Mesendoderm (in vitro differentiated cells): Measurements from ENCODE around the gene TLE2.

Experiments
- DNase-seq: peaks from one replicate; pipeline ENCODE4 v3.0.0; 2013
- H2AK5ac ChIP-seq: 2 replicates; pipeline ENCODE4 v1.6.1; 2013; ENCODE audit warnings: low read length, inconsistent platforms
- H2BK120ac ChIP-seq: 2 replicates; pipeline ENCODE4 v1.6.1; 2013; ENCODE audit warnings: low read depth, mild to moderate bottlenecking, low read length, moderate library complexity, mixed read lengths
- H2BK15ac ChIP-seq: replicated peaks from 2 replicates; pipeline ENCODE4 v1.6.1; 2013; ENCODE audit warnings: low read depth, mild to moderate bottlenecking, moderate library complexity
- H2BK5ac ChIP-seq: 2 replicates; pipeline ENCODE4 v1.6.1; 2013; ENCODE audit warnings: low read length, inconsistent platforms
- H3K18ac ChIP-seq: 2 replicates; pipeline ENCODE4 v1.6.1; 2013; ENCODE audit warnings: mild to moderate bottlenecking, low read length, mixed read lengths
- H3K23ac ChIP-seq: one replicate; pipeline ENCODE4 v1.6.1; 2013; ENCODE audit warnings: low read length
- H3K27ac ChIP-seq: 2 replicates; pipeline ENCODE4 v1.5.1; 2013; ENCODE audit warnings: low read depth, mild to moderate bottlenecking, inconsistent platforms, low read length, moderate library complexity
- H3K27me3 ChIP-seq: 2 replicates; pipeline ENCODE4 v1.6.1; 2013; ENCODE audit warnings: low read length, control low read depth, mild to moderate bottlenecking, inconsistent platforms; ENCODE audit not compliant: insufficient read depth, poor library complexity
- H3K36me3 ChIP-seq: 2 replicates; pipeline ENCODE4 v1.6.1; 2013; ENCODE audit warnings: low read length, inconsistent platforms; ENCODE audit not compliant: control insufficient read depth, insufficient read depth
- H3K4ac ChIP-seq: one replicate; pipeline ENCODE4 v1.6.1; 2013; ENCODE audit warnings: low read depth, mild to moderate bottlenecking, low read length, moderate library complexity
- H3K4me1 ChIP-seq: 2 replicates; pipeline ENCODE4 v1.6.1; 2013; ENCODE audit warnings: low read depth, low read length, inconsistent platforms; ENCODE audit not compliant: control insufficient read depth
- H3K4me2 ChIP-seq: 2 replicates; pipeline ENCODE4 v1.6.1; 2013; ENCODE audit warnings: low read length
- H3K4me3 ChIP-seq: 2 replicates; pipeline ENCODE4 v1.5.1; 2013; ENCODE audit warnings: mild to moderate bottlenecking, low read length
- H3K56ac ChIP-seq: one replicate; pipeline ENCODE4 v1.6.1; 2013; ENCODE audit warnings: low read length
- H3K79me1 ChIP-seq: 2 replicates; pipeline ENCODE4 v1.6.1; 2013; ENCODE audit warnings: low read length, inconsistent platforms
- H3K79me2 ChIP-seq: 2 replicates; pipeline ENCODE4 v1.6.1; 2013; ENCODE audit warnings: mild to moderate bottlenecking, low read length; ENCODE audit not compliant: control insufficient read depth, insufficient read depth
- H3K9ac ChIP-seq: 2 replicates; pipeline ENCODE4 v1.6.1; 2013; ENCODE audit warnings: low read length, inconsistent platforms
- H4K5ac ChIP-seq: one replicate; pipeline ENCODE4 v1.6.1; 2013; ENCODE audit warnings: low read length
- H4K8ac ChIP-seq: one replicate; pipeline ENCODE4 v1.6.1; 2013; ENCODE audit warnings: low read depth, mild to moderate bottlenecking, control low read depth, low read length, moderate library complexity
- whole genome bisulfite sequencing: extraction: QIAGEN DNeasy Blood & Tissue Kit; methylation state at CpG from one replicate; pipeline ENCODE4 v1.1.7; 2013; ENCODE audit warnings: low lambda C conversion rate, missing lambda C conversion rate; ENCODE audit not compliant: insufficient coverage; ENCODE audit errors: extremely low coverage; 5-methylcytosine and 5-hydroxymethylcytosine counted together

Gene TLE2

DNA sequence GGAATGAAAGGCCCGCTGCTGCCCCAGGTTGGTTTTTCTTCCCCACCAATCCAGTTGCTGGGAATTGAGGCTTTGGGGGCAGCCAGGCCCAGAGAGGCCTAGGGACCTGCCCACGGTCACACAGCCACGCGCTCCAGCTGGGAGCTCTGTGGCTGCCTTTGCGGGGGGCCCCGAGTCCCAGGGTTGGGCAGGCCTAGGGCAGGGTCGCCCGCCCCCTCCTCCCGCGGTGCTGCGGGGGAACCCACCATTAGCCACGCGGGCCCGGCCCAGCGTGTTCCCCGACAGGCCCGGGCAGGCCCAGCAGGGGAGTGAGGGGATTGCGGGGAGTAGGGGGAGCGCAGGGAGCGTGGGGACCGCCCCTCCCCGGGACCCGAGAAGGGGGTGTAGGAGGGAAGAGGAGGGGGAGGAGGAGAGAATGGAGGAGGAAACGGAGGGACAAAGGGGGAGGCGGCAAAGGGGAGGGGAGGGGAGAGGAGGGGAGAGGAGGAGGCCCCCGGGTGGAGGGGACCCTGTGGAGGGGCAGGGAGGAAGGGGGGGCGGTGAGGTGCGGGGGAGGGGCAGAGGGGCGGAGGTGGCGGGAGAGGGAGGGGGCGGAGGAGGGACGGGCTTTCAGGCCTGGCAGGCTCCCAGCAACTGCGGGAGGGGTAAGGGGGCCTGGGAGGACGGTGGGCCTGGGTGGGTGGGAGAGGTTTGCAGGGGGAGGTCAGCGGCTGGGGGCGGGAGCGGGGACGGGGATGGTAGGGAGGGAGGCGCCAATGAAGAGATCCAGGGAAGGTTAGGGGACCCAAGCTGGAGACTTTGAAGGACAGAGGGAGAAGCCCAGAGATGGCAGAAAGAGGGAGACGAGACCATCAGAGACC, 12.9 kb upstream of the TLE2 start:
- Histone ChIP-seq H2BK5ac (no peak overlapping the region), H3K79me2 (no peaks in the 10 kb centered on the region), H3K18ac (peak overlapping the region; percentile 54), H3K9ac (peak overlapping the region; percentile 42), H4K8ac (no peak overlapping the region), H3K56ac (peak overlapping the region; percentile 73), H2BK120ac (no peak overlapping the region), H3K4ac (no peak overlapping the region), H3K23ac (peak overlapping the region; percentile 81), H3K27ac (no peak overlapping the region), H2AK5ac (no peak overlapping the region), H3K4me1 (no peaks in the 10 kb centered on the region), H4K5ac (no peak overlapping the region), H3K36me3 (no peaks in the 10 kb centered on the region), H3K79me1 (no peaks in the 10 kb centered on the region), H3K27me3 (no peaks in the 10 kb centered on the region), H3K4me2 (peak overlapping the region; percentile 14), H2BK15ac (peak overlapping the region; percentile 1), H3K4me3 (no peak overlapping the region)
- WGBS: no CpG with 5 or more reads among the region's 40 CpGs
- DNase-seq: no peak

DNA sequence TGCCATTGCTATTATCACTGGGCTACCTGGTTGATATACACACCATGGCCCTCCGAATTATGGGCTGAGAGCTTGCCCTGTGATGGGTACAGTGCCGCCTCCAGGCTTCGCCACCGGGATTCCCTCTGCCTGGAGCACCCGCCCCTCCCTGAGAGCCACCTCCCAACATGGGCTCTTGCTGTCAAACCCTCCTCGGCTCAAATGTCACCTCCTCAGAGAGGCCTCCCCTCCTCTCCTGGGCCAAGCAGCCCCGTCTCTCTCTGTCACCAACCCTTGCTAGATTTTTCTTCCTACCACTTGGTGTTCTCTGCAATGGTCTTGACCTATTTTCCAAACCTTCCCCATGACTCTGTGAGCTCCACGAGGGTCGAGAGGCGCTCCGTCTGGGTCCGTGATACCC, 12.2 kb upstream of the TLE2 start:
- no peak overlapping the region for H3K23ac ChIP-seq
- H3K56ac ChIP-seq: no peak overlapping the region
- no peak overlapping the region for H2BK15ac ChIP-seq
- no peak for DNase-seq
- WGBS: no CpG with 5 or more reads among the region's 12 CpGs
- no peak overlapping the region for H3K4ac ChIP-seq
- H4K8ac ChIP-seq: no peak overlapping the region
- H3K27ac ChIP-seq: no peak overlapping the region
- H3K36me3 ChIP-seq: no peaks in the 10 kb centered on the region
- H2BK5ac ChIP-seq: no peak overlapping the region
- H3K9ac ChIP-seq: no peak overlapping the region
- H2AK5ac ChIP-seq: no peak overlapping the region
- H3K4me1 ChIP-seq: peaks cover 2% of the 10 kb centered on the region
- H3K18ac ChIP-seq: peak overlapping the region; percentile 54
- no peak overlapping the region for H2BK120ac ChIP-seq
- H4K5ac ChIP-seq: no peak overlapping the region
- no peak overlapping the region for H3K4me2 ChIP-seq
- H3K4me3 ChIP-seq: no peak overlapping the region
- H3K27me3 ChIP-seq: no peaks in the 10 kb centered on the region
- H3K79me1 ChIP-seq: no peaks in the 10 kb centered on the region
- no peaks in the 10 kb centered on the region for H3K79me2 ChIP-seq

DNA sequence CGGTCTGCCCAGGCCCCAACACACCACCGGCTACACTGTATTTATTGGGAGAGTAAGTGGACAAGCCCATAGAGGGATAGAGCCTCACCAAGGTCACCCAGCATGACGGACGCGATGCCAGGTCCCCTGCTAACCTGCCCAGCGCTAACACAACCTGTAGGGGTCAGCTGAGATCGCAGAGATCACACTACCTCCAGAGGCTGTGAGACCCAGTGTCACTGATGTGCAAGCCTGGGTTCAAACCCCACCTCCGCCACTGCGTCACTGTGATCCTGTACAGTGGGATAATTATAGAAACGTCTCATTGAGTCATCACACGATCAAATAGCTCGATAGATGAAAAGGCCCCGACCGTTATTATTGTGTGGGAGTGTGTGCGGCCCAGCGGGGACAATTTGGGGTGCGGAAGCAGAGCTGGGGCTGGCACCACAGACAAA, 10.6 kb upstream of the TLE2 start:
- H3K4ac ChIP-seq: no peak overlapping the region
- H3K18ac ChIP-seq: no peak overlapping the region
- peaks cover 8% of the 10 kb centered on the region for H3K4me1 ChIP-seq
- H3K56ac ChIP-seq: no peak overlapping the region
- no peak overlapping the region for H2BK120ac ChIP-seq
- no peaks in the 10 kb centered on the region for H3K27me3 ChIP-seq
- H3K27ac ChIP-seq: no peak overlapping the region
- no peak overlapping the region for H2AK5ac ChIP-seq
- DNase-seq: no peak
- no peak overlapping the region for H3K4me3 ChIP-seq
- H3K23ac ChIP-seq: no peak overlapping the region
- no CpG with 5 or more reads among the region's 17 CpGs for WGBS
- H4K5ac ChIP-seq: no peak overlapping the region
- no peaks in the 10 kb centered on the region for H3K36me3 ChIP-seq
- H3K79me2 ChIP-seq: no peaks in the 10 kb centered on the region
- no peak overlapping the region for H3K9ac ChIP-seq
- no peak overlapping the region for H2BK5ac ChIP-seq
- no peak overlapping the region for H2BK15ac ChIP-seq
- no peak overlapping the region for H4K8ac ChIP-seq
- no peak overlapping the region for H3K4me2 ChIP-seq
- H3K79me1 ChIP-seq: no peaks in the 10 kb centered on the region

DNA sequence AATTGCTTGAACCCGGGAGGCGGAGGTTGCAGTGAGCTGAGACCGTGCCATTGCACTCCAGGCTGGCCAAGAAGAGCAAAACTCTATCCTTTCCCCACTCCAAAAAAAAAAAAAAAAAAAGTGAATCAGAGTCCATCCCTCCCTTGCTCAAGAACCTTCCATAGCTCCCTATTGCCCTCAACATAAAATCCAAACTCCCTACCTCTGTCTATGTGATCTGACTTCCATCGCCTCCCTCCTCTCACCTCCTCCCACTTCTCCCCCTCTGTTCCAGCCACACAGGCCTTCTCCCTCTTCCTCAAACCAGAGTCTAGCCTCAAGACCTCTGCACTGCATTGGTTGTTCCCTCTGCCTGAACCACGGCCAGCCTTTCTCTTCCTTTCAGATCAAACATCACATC, 10.0 kb upstream of the TLE2 start:
- H3K9ac ChIP-seq: no peak overlapping the region
- no peak overlapping the region for H2BK15ac ChIP-seq
- no peaks in the 10 kb centered on the region for H3K27me3 ChIP-seq
- H3K4me2 ChIP-seq: no peak overlapping the region
- H3K27ac ChIP-seq: no peak overlapping the region
- no peak overlapping the region for H2AK5ac ChIP-seq
- H2BK120ac ChIP-seq: no peak overlapping the region
- peaks cover 11% of the 10 kb centered on the region for H3K4me1 ChIP-seq
- no peak for DNase-seq
- H3K56ac ChIP-seq: no peak overlapping the region
- H3K4me3 ChIP-seq: no peak overlapping the region
- no peak overlapping the region for H3K4ac ChIP-seq
- H3K18ac ChIP-seq: no peak overlapping the region
- no peak overlapping the region for H3K23ac ChIP-seq
- H3K79me2 ChIP-seq: no peaks in the 10 kb centered on the region
- no peaks in the 10 kb centered on the region for H3K79me1 ChIP-seq
- no peaks in the 10 kb centered on the region for H3K36me3 ChIP-seq
- H4K8ac ChIP-seq: no peak overlapping the region
- WGBS: no CpG with 5 or more reads among the region's 5 CpGs
- H4K5ac ChIP-seq: no peak overlapping the region
- H2BK5ac ChIP-seq: no peak overlapping the region

DNA sequence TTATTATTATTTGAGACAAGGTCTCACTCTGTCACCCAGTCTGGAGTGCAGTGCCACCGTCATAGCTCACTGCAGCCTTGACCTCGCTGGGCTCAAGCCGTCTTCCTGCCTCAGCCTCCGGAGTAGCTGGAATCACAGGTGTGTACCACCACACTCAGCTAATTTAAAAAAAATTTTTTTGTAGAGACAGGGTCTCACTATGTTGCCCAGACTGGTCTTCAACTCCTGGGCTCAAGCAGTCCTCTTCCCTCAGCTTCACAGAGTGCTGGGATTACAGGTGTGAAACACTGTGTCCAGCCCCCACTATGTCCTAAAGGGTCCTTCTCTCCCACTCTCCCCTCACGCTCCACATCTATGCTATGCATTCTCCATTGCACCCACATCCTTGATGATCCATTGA, 9.1 kb upstream of the TLE2 start:
- Histone ChIP-seq H3K27ac (no peak overlapping the region), H3K23ac (no peak overlapping the region), H4K5ac (no peak overlapping the region), H3K4me2 (no peak overlapping the region), H2BK15ac (no peak overlapping the region), H2AK5ac (no peak overlapping the region), H3K79me1 (no peaks in the 10 kb centered on the region), H4K8ac (no peak overlapping the region), H3K27me3 (no peaks in the 10 kb centered on the region), H3K56ac (no peak overlapping the region), H2BK120ac (no peak overlapping the region), H3K18ac (no peak overlapping the region), H3K4ac (no peak overlapping the region), H3K79me2 (no peaks in the 10 kb centered on the region), H3K4me1 (peaks cover 14% of the 10 kb centered on the region), H2BK5ac (no peak overlapping the region), H3K4me3 (no peak overlapping the region), H3K36me3 (no peaks in the 10 kb centered on the region), H3K9ac (no peak overlapping the region)
- no CpG with 5 or more reads among the region's 5 CpGs for WGBS
- DNase-seq: no peak
